K562 (cell line): ENCODE results near the gene ABCB10. TPM values are rescaled to one million over a fixed set of nuclear protein-coding genes. Genes with fewer than 3 reads are reported as not detected.
A peak's percentile ranks its signal among the peaks of the same experiment; 100 is the strongest.

Experiments
- NBN ChIP-seq: fragments of 450-650 bp; IDR thresholded peaks from 2 replicates; pipeline ENCODE4 v1.6.1; 2016; ENCODE audit warnings: low read depth, mild to moderate bottlenecking
- RAD21 ChIP-seq, 2 experiments: fragments of 250-450 bp in 1 of 2; fragments of 450-650 bp in 1 of 2; sonication (Bioruptor Pico) in 1 of 2; formaldehyde crosslinking in 1 of 2; IDR thresholded peaks in 1 of 2; conservative IDR thresholded peaks in 1 of 2; 2 replicates each; pipeline versions ENCODE4 v1.4.0 to v1.8.0; 2020 to 2022; ENCODE audit warnings: mild to moderate bottlenecking in 2 of 2, moderate library complexity in 1 of 2
- SIN3A ChIP-seq, 2 experiments: fragments of 150-350 bp in 1 of 2; IDR thresholded peaks; 2 replicates each; pipeline ENCODE4 v1.6.1; 2011 to 2016; ENCODE audit warnings: borderline replicate concordance in 2 of 2, low read depth in 2 of 2, low read length in 2 of 2, mild to moderate bottlenecking in 2 of 2, moderate library complexity in 2 of 2; ENCODE audit not compliant: control insufficient read depth in 1 of 2
- ZNF717 ChIP-seq: fragments of 250-450 bp; sonication (Bioruptor Pico); IDR thresholded peaks from 2 replicates; pipeline ENCODE4 v1.5.0; 2021
- polyA plus RNA-seq, 8 experiments: library from polyadenylated mRNA; depleted of rRNA in 4 of 8; stranded (reverse) in 5 of 8; unstranded in 3 of 8; fragments of >200 nt; fragmentation: Nextera tagmentation in 2 of 8; fragmentation: Illumina TruSeq in 1 of 8; extraction: Ambion mirVana in 2 of 8; extraction: Trizol in 1 of 8; gene quantifications; 2 replicates each; pipeline versions ENCODE4 v1.2.1 to v1.2.3, GENCODE V29; 2011 to 2014; ENCODE audit warnings: inconsistent platforms in 1 of 8, missing spikeins in 1 of 8
- total RNA-seq, 7 experiments: library from RNA; depleted of rRNA in 6 of 7; stranded (reverse); fragments of >200 nt in 6 of 7; fragmentation: Illumina TruSeq in 2 of 7; extraction: Trizol in 2 of 7; gene quantifications; 2 replicates each; pipeline versions ENCODE4 v1.2.1 to v1.2.3, GENCODE V29; 2011 to 2021; ENCODE audit warnings: low replicate concordance in 1 of 7
- TF ChIP-seq, protein P1 (sequence below): conservative IDR thresholded peaks from 2 replicates; pipeline ENCODE4 v1.6.1; 2011; ENCODE audit warnings: low read depth, mild to moderate bottlenecking, low read length; ENCODE audit not compliant: control insufficient read depth
- TF ChIP-seq, protein P2 (sequence below): sonication (generic); formaldehyde crosslinking; IDR thresholded peaks from 2 replicates; pipeline ENCODE4 v1.8.0; 2022; ENCODE audit warnings: mild to moderate bottlenecking, missing genetic modification reagents, borderline replicate concordance
- TF ChIP-seq, protein P3 (sequence below): sonication (generic); formaldehyde crosslinking; IDR thresholded peaks from 2 replicates; pipeline ENCODE4 v1.8.0; 2022; ENCODE audit warnings: missing genetic modification reagents, mild to moderate bottlenecking, moderate library complexity, borderline replicate concordance
- TF ChIP-seq, protein P4 (sequence below), 2 experiments: fragments of 450-650 bp; conservative IDR thresholded peaks; 2 replicates each; pipeline ENCODE4 v1.6.1; 2017; ENCODE audit warnings: mild to moderate bottlenecking in 2 of 2, moderate library complexity in 2 of 2
- TF ChIP-seq, protein P5 (sequence below): sonication (generic); formaldehyde crosslinking; IDR thresholded peaks from 2 replicates; pipeline ENCODE4 v1.8.0; 2023; ENCODE audit warnings: mild to moderate bottlenecking, missing genetic modification reagents

Gene ABCB10
- total and polyA plus RNA-seq, 9 of the 15 experiments (the other 6 are each of a cell fraction or from before 2014, with no cell fraction given) = 12.4 to 54.8 (median 36.4) TPM

DNA sequence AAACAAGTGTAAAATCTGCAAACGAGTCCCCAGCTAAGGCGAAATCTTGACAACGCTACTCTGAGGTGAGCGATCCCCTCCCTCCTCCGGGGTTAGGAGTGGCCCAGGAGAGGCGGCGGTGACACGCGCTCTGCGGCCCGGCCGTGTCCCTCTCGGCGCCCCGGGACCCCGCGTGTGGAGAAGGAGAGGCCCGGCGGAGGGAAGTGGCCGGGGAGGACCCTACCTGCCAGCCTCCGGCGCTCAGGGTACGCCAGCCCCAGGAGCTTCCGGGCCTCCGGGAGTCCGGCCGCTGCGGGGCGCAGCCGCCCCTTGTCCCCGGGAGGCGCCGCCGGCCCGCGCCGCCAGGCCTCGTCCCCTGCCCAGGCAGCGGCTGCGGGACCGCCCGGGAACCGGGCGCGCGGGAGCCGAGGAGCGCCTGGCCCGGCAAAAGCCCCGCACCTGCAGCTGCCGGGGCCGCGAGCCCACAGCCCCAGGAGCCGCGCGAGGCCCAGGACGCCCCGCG, 543 bp downstream of the ABCB10 start (continued):
- TF ChIP-seq, protein P1, sequence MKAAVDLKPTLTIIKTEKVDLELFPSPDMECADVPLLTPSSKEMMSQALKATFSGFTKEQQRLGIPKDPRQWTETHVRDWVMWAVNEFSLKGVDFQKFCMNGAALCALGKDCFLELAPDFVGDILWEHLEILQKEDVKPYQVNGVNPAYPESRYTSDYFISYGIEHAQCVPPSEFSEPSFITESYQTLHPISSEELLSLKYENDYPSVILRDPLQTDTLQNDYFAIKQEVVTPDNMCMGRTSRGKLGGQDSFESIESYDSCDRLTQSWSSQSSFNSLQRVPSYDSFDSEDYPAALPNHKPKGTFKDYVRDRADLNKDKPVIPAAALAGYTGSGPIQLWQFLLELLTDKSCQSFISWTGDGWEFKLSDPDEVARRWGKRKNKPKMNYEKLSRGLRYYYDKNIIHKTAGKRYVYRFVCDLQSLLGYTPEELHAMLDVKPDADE = peak; percentile 51; the same call in 1 of the 2 replicates
- peak; percentile 15; a peak in 1 of 4 replicates for TF ChIP-seq RAD21 (CRISPR knock-in tag; conservative IDR thresholded peaks at IDR 0.05 in 1 of 2, IDR thresholded peaks at IDR 0.05 in 1 of 2)
- TF ChIP-seq, protein P2, sequence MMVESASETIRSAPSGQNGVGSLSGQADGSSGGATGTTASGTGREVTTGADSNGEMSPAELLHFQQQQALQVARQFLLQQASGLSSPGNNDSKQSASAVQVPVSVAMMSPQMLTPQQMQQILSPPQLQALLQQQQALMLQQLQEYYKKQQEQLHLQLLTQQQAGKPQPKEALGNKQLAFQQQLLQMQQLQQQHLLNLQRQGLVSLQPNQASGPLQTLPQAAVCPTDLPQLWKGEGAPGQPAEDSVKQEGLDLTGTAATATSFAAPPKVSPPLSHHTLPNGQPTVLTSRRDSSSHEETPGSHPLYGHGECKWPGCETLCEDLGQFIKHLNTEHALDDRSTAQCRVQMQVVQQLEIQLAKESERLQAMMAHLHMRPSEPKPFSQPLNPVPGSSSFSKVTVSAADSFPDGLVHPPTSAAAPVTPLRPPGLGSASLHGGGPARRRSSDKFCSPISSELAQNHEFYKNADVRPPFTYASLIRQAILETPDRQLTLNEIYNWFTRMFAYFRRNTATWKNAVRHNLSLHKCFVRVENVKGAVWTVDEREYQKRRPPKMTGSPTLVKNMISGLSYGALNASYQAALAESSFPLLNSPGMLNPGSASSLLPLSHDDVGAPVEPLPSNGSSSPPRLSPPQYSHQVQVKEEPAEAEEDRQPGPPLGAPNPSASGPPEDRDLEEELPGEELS = no peak
- no peak for TF ChIP-seq ZNF717 (CRISPR knock-in tag)
- no peak for TF ChIP-seq NBN
- peak in 1 of 2 experiments; percentile 29; a peak in 1 of 4 replicates for TF ChIP-seq SIN3A (IDR thresholded peaks at IDR 0.05; ENCODE audit: borderline replicate concordance in 2 of 2, control insufficient read depth in 1 of 2, low read depth in 2 of 2, low read length in 2 of 2)
- TF ChIP-seq, protein P3, sequence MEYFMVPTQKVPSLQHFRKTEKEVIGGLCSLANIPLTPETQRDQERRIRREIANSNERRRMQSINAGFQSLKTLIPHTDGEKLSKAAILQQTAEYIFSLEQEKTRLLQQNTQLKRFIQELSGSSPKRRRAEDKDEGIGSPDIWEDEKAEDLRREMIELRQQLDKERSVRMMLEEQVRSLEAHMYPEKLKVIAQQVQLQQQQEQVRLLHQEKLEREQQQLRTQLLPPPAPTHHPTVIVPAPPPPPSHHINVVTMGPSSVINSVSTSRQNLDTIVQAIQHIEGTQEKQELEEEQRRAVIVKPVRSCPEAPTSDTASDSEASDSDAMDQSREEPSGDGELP (CRISPR knock-in tag) = peak; percentile 63; the same call in 1 of the 2 replicates
- TF ChIP-seq, protein P4, sequence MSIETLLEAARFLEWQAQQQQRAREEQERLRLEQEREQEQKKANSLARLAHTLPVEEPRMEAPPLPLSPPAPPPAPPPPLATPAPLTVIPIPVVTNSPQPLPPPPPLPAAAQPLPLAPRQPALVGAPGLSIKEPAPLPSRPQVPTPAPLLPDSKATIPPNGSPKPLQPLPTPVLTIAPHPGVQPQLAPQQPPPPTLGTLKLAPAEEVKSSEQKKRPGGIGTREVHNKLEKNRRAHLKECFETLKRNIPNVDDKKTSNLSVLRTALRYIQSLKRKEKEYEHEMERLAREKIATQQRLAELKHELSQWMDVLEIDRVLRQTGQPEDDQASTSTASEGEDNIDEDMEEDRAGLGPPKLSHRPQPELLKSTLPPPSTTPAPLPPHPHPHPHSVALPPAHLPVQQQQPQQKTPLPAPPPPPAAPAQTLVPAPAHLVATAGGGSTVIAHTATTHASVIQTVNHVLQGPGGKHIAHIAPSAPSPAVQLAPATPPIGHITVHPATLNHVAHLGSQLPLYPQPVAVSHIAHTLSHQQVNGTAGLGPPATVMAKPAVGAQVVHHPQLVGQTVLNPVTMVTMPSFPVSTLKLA (conservative IDR thresholded peaks at IDR 0.05) = peak; percentile 36 to 66; a peak in 2 of 4 replicates
- TF ChIP-seq, protein P5, sequence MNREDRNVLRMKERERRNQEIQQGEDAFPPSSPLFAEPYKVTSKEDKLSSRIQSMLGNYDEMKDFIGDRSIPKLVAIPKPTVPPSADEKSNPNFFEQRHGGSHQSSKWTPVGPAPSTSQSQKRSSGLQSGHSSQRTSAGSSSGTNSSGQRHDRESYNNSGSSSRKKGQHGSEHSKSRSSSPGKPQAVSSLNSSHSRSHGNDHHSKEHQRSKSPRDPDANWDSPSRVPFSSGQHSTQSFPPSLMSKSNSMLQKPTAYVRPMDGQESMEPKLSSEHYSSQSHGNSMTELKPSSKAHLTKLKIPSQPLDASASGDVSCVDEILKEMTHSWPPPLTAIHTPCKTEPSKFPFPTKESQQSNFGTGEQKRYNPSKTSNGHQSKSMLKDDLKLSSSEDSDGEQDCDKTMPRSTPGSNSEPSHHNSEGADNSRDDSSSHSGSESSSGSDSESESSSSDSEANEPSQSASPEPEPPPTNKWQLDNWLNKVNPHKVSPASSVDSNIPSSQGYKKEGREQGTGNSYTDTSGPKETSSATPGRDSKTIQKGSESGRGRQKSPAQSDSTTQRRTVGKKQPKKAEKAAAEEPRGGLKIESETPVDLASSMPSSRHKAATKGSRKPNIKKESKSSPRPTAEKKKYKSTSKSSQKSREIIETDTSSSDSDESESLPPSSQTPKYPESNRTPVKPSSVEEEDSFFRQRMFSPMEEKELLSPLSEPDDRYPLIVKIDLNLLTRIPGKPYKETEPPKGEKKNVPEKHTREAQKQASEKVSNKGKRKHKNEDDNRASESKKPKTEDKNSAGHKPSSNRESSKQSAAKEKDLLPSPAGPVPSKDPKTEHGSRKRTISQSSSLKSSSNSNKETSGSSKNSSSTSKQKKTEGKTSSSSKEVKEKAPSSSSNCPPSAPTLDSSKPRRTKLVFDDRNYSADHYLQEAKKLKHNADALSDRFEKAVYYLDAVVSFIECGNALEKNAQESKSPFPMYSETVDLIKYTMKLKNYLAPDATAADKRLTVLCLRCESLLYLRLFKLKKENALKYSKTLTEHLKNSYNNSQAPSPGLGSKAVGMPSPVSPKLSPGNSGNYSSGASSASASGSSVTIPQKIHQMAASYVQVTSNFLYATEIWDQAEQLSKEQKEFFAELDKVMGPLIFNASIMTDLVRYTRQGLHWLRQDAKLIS (CRISPR knock-in tag) = 0 out of 2 replicates have a peak, but pooled peaks have one; percentile 41
